Psoas muscle (tissue), 8 donors: ENCODE results near the gene SPNS2. TPM values are rescaled to one million over a fixed set of nuclear protein-coding genes. Genes with fewer than 3 reads are reported as not detected.
"Not testable (repeated sequence)": the region's sequence is repeated elsewhere in the genome, so short reads cannot be mapped to it uniquely, and the experiment has no call there.

Experiments
- ATAC-seq, 4 donors: fragments of 200-7000 bp; cut with Tn5 transposase; one replicate each; pipeline ENCODE4 v1.9.1; 2020; ENCODE audit warnings: moderate library complexity in 3 of 4, mild to moderate bottlenecking in 2 of 4
- DNase-seq, 2 donors: peaks; one replicate each; pipeline ENCODE4 v3.0.0-alpha.2; 2020
- H3K27ac ChIP-seq: fragments of 200-600 bp; one replicate; pipeline ENCODE4 v1.8.0; 2022
- H3K27me3 ChIP-seq, 3 donors: fragments of 200-600 bp in 1 of 3; one replicate each; pipeline versions ENCODE4 v1.6.1 to v1.8.0; 2013 to 2022; ENCODE audit warnings: low read length in 2 of 3, mild to moderate bottlenecking in 2 of 3, moderate library complexity in 1 of 3; ENCODE audit not compliant: insufficient read depth in 3 of 3
- H3K36me3 ChIP-seq, 2 donors: fragments of 200-600 bp in 1 of 2; one replicate each; pipeline versions ENCODE4 v1.6.1 to v1.8.0; 2013 to 2022; ENCODE audit warnings: low read depth in 1 of 2, mild to moderate bottlenecking in 1 of 2, moderate library complexity in 1 of 2; ENCODE audit not compliant: insufficient read depth in 1 of 2
- H3K4me1 ChIP-seq: fragments of 200-600 bp; one replicate; pipeline ENCODE4 v1.8.0; 2022
- H3K4me3 ChIP-seq: fragments of 200-600 bp; one replicate; pipeline ENCODE4 v1.8.0; 2022; ENCODE audit warnings: mild to moderate bottlenecking
- H3K9me3 ChIP-seq: fragments of 200-600 bp; one replicate; pipeline ENCODE4 v1.8.0; 2022
- WGBS, 3 donors: extraction: QIAGEN DNeasy Blood & Tissue Kit; methylation state at CpG; one replicate each; pipeline versions ENCODE4 v1.1.6 to v1.1.7; 2013; 5-methylcytosine and 5-hydroxymethylcytosine counted together
- intact Hi-C, 2 donors: fragments of 100-400 bp; cut with DNase I; formaldehyde crosslinking; loops; one replicate each; pipeline versions ENCODE4 v1.11.0 to v1.14.2; 2022
- polyA plus RNA-seq, 3 donors: library from polyadenylated mRNA; stranded (reverse); fragments of 200-250 nt; gene quantifications; one replicate each; pipeline ENCODE4 v1.2.3, GENCODE V29; 2013
- total RNA-seq, 4 donors: library from RNA; stranded (reverse); fragmentation: NEBNext Ultra II Directional in 2 of 4; extraction: Animal tissue kit (Norgen Biotek cat#: 25700) in 2 of 4; gene quantifications; one replicate each; pipeline versions ENCODE4 v1.2.1 to v1.2.4, GENCODE V29; 2021 to 2023
- TF ChIP-seq, protein P1 (sequence below): fragments of 200-600 bp; IDR thresholded peaks from one replicate; pipeline ENCODE4 v1.8.0; 2022; ENCODE audit warnings: antibody characterized with exemption
- donor health status: healthy with polysubstance abuse.
- donor health status: DM: no; HTN: no; CAD: no; lungs with moderate emphysema.
- donor health status: Bipolar disorder and iron deficiency.
- donor health status: healthy.
- donor health status: DM: yes; HTN: yes; CAD: no.
- donor health status: DM: no; HTN: no; CAD: no.
- donor health status: DM: no; HTN: no; CAD: no.
- donor health status: DM: yes; HTN: yes; CAD: no.

The SPNS2 gene
- total and polyA plus RNA-seq, 7 donors: 3.5 to 10.6 (median 6.4) TPM

- Histone ChIP-seq H3K36me3 (no peaks in the 10 kb centered on the region), H3K27me3 (no peaks in the 10 kb centered on the region), H3K4me1 (peaks cover 35% of the 10 kb centered on the region), H3K27ac (peak overlapping the region; percentile 77), H3K9me3 (no peaks in the 10 kb centered on the region), H3K4me3 (peak overlapping the region; percentile 46)
- intact Hi-C loops: no loop called here
- DNase-seq (no peak), ATAC-seq (no peak)
- TF ChIP-seq, protein P1, sequence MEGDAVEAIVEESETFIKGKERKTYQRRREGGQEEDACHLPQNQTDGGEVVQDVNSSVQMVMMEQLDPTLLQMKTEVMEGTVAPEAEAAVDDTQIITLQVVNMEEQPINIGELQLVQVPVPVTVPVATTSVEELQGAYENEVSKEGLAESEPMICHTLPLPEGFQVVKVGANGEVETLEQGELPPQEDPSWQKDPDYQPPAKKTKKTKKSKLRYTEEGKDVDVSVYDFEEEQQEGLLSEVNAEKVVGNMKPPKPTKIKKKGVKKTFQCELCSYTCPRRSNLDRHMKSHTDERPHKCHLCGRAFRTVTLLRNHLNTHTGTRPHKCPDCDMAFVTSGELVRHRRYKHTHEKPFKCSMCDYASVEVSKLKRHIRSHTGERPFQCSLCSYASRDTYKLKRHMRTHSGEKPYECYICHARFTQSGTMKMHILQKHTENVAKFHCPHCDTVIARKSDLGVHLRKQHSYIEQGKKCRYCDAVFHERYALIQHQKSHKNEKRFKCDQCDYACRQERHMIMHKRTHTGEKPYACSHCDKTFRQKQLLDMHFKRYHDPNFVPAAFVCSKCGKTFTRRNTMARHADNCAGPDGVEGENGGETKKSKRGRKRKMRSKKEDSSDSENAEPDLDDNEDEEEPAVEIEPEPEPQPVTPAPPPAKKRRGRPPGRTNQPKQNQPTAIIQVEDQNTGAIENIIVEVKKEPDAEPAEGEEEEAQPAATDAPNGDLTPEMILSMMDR: no peak
- WGBS, 3 donors: 70 to 75% (median 74%) methylated on average over 6 of the region's 6 CpGs
These were observed 77.5 kb downstream of the SPNS2 start for GRCh38 chr17:4576161-4576558.

DNA sequence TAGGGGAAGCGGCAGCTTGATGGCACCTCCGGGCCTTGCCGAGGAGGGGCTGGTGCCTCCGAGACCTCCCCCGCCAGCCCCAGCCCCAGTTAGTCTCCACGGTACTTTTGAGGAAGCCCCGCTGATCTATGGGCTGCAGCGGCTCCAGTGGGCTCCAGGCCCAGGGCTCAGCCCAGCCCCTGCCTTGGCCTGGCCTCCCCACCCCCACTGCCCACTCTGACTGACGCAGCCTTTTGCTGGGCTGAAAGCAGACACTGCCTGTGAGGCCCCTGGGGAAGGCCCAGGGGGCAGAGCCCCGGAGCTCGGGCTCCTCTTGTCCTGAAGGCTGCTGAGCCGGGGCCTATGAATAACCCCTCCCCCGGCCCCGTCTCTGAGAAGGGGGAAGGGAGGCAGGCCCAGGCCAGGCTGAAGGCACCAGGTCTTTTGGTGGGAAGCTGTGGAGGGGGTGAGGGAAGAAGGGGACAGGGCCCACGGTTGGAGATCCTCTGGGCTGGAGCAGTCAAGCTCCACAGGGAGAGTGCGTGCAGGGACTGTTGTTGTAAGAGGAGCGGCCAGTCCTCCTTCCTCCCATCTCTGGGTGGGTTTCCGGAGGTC is 78.1 kb downstream of the SPNS2 start:
- TF ChIP-seq, protein P1: no peak
- 56 to 67% (median 57%) methylated on average over 14 to 18 of the region's 18 CpGs for WGBS, 3 donors
- intact Hi-C loops: no loop called here
- Histone ChIP-seq H3K36me3 (no peaks in the 10 kb centered on the region), H3K4me1 (peaks cover 35% of the 10 kb centered on the region), H3K4me3 (peak overlapping the region; percentile 15), H3K27ac (peak overlapping the region; percentile 77), H3K27me3 (no peaks in the 10 kb centered on the region), H3K9me3 (no peaks in the 10 kb centered on the region)
- DNase-seq: peak in 1 of 2 donors; percentile 34
- peak in 2 of 4 donors; percentile 31 to 56 for ATAC-seq

DNA sequence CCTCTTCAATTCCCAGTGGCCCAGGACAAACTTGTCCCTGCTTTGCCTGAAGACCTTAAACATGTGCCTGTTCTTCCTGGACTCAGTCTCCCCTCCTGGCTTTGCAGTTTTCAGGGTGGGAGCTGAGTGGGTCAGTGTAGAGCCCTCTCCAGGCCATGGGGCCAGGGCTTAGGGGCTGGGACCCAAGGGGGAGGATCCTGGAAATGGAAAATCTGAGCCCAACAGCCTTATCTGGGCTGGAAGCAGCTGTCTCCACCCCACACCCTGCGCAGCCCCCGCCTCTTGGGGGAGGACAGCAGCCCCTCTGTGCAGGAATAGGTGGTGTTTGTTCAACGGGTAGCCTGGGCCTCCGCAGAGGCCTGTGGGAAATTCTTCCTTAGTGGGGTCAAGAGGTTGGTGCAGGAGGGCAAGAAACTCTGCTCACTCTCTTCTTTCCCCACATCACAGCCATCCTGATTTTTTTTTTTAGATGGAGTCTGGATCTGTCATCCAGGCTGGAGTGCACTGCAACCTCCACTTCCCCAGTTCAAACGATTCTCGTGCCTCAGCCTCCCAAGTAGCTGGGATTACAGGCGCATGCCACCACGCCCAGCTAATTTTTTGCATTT is 78.8 kb downstream of the SPNS2 start:
- Histone ChIP-seq H3K27me3 (no peaks in the 10 kb centered on the region), H3K4me3 (peak overlapping the region; percentile 15), H3K9me3 (no peaks in the 10 kb centered on the region), H3K27ac (peak overlapping the region; percentile 77), H3K4me1 (peaks cover 35% of the 10 kb centered on the region), H3K36me3 (no peaks in the 10 kb centered on the region)
- TF ChIP-seq, protein P1: no peak
- ATAC-seq (no peak), DNase-seq (no peak)
- 78 to 87% (median 84%) methylated on average over 8 of the region's 8 CpGs for WGBS, 3 donors
- intact Hi-C loops: no loop called here

DNA sequence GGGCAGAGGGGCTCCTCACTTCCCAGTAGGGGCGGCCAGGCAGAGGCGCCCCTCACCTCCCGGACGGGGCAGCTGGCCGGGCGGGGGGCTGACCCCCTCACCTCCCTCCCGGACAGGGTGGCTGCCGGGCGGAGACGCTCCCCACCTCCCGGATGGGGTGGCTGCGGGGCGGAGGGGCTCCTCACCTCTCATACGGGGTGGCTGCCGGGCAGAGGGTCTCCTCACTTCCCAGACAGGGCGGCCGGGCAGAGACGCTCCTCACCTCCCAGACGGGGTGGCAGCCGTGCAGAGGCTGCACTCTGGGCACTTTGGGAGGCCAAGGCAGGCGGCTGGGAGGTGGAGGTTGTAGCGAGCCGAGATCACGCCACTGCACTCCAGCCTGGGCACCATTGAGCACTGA is 79.7 kb downstream of the SPNS2 start:
- DNase-seq: peak in 1 of 2 donors; percentile 32
- ATAC-seq, H3K9me3 ChIP-seq, H3K27ac ChIP-seq, H3K36me3 ChIP-seq, H3K27me3 ChIP-seq, intact Hi-C loops, H3K4me3 ChIP-seq: not testable (repeated sequence)
- WGBS, 3 donors: 93 to 97% (median 95%) methylated on average over 17 to 23 of the region's 24 CpGs
- peaks cover 43% of the 10 kb centered on the region for H3K4me1 ChIP-seq

- Histone ChIP-seq H3K36me3 (no peaks in the 10 kb centered on the region), H3K9me3 (no peaks in the 10 kb centered on the region), H3K4me1 (peaks cover 45% of the 10 kb centered on the region), H3K27ac (no peak overlapping the region), H3K27me3 (no peaks in the 10 kb centered on the region), H3K4me3 (no peak overlapping the region)
- ATAC-seq (no peak), DNase-seq (no peak)
- WGBS, 3 donors: 82 to 84% (median 82%) methylated on average over 11 of the region's 11 CpGs
- TF ChIP-seq, protein P1: no peak
- intact Hi-C loops: loop anchor here (5.0 kb wide), 2 partner anchors 38 to 43 kb away; no protein-coding TSS in a partner anchor
These were observed 81.0 kb downstream of the SPNS2 start for GRCh38 chr17:4579678-4580077.
